ENCODE data around the gene IL17RE. TPM values are rescaled to one million over a fixed set of nuclear protein-coding genes. Genes with fewer than 3 reads are reported as not detected.
"Not testable (repeated sequence)": the region's sequence is repeated elsewhere in the genome, so short reads cannot be mapped to it uniquely, and the experiment has no call there.

Gene IL17RE, protein sequence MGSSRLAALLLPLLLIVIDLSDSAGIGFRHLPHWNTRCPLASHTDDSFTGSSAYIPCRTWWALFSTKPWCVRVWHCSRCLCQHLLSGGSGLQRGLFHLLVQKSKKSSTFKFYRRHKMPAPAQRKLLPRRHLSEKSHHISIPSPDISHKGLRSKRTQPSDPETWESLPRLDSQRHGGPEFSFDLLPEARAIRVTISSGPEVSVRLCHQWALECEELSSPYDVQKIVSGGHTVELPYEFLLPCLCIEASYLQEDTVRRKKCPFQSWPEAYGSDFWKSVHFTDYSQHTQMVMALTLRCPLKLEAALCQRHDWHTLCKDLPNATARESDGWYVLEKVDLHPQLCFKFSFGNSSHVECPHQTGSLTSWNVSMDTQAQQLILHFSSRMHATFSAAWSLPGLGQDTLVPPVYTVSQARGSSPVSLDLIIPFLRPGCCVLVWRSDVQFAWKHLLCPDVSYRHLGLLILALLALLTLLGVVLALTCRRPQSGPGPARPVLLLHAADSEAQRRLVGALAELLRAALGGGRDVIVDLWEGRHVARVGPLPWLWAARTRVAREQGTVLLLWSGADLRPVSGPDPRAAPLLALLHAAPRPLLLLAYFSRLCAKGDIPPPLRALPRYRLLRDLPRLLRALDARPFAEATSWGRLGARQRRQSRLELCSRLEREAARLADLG
- total RNA-seq (2014; rRNA removed): 1.1 and 1.9 TPM in 2 replicates
- polyA plus RNA-seq (2012): 2.3 TPM

DNA sequence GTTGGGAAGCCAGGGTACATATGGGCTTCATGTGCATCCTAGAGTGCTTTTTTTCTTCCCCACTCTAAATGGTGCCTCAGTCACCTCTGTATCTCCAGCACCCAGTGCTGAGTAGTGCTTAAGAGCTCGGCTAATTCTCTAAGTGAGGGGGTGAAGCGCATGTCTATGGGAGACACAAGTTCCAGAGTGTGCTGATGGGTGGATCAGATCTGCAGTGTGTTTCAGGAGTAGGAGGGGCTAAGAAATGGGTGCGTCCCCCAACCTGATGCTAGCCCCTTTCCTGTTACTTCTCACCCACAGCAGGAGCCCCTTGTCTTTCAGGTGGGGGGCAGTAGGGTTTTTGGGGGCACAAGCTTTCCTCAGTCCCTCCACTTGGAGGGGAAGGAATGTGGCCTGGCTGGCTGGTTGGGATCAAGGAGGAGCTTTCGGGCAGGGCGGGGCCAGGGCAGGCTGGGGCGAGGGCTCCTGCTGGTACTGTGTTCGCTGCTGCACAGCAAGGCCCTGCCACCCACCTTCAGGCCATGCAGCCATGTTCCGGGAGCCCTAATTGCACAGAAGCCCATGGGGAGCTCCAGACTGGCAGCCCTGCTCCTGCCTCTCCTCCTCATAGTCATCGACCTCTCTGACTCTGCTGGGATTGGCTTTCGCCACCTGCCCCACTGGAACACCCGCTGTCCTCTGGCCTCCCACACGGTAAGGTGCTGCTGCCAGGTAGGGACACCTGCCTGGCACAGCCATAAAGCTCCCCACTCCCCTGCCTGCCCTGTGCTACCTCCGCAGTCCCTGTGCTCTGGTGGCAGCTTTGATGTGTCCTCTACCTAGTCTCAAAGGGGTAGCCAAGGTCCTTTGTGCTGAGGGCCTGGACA is at the start of gene IL17RE:
IL17RE (plus strand) TSS at position 477 of the 866 bp plus-strand sequence; CDS start at position 562, 85 bp downstream.
- DNase-seq (ENCODE audit: low read depth): no peak

GRCh38 chr3:9854291-9854940 is 48.2 kb upstream of the IL17RE start:
- DNase-seq (ENCODE audit: low read depth): not testable (repeated sequence)

DNA sequence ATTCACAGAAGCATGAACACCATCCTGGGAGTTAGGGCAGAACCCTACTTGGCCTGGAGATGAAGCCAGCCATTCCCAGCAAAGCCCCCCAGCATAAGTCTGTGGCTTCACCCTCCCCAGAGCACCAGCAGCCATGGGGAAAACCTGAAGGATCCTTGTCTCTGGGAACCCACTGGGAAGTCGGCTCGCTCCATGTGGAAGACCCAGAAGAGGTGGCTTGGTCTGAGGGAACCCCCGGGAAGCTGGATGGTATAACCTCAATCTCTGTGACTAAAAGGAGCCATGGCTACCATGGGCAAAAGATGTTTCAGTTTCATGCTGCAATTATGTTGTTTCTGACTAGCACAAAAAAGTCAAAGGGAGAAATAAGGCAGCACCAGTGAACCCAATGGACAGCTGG is 47.1 kb upstream of the IL17RE start:
- no peak for DNase-seq (ENCODE audit: low read depth)

DNA sequence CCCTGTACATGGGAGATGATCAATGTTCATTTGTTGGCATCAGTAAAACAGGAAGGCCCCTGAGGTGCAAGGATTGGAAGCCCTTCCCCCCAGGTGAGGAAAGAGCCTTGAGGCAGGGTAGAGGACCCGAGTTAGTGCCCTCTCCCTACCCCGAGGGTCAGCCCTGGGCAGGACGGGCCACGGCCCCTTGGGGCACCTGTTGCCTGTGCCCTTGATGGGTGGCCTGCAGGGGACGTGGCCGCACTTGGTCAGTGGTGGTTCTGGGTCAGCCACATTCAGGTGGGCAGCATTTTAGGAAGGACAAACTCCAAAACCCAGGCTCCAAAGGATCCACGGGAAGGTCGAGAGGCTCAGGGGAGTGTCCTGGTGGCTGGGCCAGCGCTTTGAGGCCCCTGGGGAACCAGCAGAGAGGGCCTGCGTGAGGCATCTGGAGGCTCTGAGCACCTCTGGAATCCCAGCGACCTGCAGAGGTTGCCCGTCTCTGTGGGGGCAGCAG is 43.1 kb upstream of the IL17RE start:
- DNase-seq (ENCODE audit: low read depth): no peak

GRCh38 chr3:9861201-9861600 is 41.4 kb upstream of the IL17RE start:
- DNase-seq (ENCODE audit: low read depth): no peak

- no peak for DNase-seq (ENCODE audit: low read depth)
These were observed 41.0 kb upstream of the IL17RE start for GRCh38 chr3:9861626-9862130.

DNA sequence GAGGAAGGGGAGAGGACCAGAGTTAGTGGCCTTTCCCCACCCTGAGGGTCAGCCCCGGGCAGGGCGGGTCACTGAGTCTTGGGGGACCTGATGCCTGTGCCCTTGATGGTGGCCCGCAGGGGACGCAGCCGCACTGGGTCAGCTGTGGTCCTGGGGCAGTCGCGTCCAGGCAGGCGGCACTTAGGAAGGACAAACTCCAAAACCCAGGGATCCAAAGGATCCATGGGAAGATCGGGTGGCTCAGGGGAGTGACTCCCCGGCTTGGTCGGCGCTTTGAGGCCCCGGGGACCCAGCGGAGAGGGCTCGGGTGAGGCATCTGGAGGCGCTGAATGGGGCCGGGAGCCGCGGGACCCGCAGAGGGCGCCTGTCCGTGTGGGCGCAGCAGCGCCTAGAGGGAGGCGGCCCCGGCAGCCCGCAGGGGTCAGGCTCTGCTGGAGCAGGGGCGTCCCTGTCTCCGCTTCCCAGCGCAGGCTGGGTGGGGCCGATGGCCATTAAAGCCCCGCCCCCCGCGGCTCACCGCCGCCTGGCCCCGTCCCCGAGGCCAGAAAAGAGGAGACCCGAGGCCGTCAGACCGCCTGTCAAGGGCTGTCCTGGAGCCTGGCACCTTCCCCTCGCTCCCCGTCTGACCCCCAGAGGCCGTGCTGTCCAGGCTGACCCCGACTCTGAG is 40.1 kb upstream of the IL17RE start:
- DNase-seq (ENCODE audit: low read depth): peak; percentile 22

DNA sequence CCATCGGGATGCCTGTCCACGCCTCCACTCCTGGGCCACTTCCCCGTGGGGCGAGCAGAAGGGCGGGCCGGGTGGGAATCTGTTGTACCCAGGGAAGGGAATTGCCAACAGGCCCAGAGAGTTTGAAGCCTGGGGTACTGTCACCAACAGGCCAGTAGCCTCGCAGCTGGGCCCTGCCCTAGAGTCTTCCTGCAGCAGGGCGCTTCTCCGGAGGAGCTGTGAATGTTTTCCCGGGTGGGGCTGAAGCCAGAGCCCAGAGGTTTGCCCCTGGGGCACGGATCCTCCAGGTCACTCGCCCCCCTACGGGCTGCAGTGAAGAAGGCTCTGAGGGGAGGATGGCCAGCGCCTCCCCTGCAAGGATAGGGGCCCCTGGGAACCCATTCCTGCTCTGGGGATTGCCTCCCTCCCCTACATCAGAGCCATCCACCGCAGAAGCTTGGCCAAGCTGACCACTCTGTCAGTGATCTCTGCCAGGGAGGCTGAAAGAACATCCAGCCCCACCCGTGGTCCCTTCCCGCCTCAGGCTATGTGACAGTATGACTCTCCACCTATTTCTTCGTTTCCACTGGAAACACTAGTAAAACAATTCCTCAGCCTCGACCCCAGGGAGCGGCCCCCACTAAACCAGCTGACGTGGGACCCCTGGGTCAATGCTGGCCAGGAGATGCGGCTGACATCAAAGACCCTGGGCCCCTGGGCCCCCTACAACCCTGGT is 39.4 kb upstream of the IL17RE start:
- no peak for DNase-seq (ENCODE audit: low read depth)

DNA sequence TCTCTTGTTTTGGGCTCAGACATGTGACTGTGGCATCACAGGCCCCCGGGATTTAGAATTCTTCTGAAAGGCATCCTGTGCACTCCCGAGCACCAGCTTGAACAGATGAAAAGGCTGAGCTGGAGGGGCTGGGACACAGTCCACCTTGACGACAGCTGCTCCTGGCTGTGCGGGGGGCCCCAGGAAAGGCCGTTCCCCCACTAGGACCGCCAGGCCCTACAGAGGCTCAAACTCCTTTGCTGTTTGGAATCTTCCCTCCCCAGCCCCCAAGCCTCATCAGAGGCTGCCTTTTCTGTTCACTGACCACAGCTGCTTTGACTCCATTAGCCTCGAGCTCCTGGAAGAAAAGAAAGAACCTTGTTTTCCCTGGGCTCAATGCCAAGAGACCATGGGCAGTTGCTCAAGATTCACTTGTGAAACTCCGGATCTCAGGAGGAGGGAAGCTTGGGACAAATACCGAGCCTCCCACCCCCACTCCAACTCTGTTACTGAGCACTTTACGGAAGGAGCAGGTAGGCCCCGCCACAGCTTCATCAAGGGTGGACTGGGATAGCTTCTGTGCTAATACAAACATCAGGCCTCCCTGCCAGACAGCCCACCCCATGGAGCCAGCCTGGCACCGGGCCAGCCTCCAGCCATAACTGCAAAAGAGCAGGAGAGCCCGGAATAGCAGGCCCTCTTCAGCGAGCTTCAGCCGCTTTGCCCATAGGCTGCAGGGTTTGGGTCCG is 38.3 kb upstream of the IL17RE start:
- peak; percentile 79 for DNase-seq (ENCODE audit: low read depth)

- DNase-seq (ENCODE audit: low read depth): not testable (repeated sequence)
These were observed 37.5 kb upstream of the IL17RE start for GRCh38 chr3:9865125-9865637.

DNA sequence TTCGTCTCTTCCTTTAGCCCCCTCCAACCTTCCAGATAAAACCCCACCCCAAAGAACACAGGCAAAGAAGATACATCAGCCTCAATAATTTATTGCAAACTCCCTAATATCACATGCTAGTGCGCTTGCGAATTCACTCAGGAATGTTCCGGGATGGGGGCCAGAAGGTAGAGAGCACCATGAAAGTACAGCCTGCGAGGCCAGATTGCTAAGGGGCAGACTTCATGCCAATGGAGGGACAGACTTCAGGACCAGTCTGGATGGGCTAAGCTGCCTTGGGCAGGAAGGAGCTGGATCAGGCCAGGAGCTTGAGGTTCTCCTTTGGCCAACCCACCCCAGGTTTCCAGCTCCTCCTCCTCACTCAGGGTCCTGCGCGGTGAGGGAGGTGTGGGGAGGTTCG is 36.0 kb upstream of the IL17RE start:
- DNase-seq (ENCODE audit: low read depth): no peak

DNA sequence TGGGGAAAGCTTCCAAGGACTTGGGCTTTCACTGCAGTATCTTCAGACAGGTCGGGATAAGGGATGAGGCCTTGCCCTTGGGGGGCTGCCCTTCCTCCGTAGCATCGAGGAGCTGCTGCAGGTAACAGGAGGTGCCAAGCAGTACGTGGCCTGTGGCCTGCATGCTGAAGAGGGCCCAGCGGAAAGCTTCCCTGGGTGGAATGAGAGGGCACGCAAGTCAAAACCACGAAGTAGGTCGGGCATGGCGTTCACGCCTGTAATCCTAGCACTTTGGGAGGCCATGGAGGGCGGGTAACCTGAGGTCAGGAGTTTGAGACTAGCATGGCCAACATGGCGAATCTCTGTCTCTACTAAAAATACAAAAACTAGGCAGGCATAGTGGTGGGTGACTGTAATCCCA is 35.5 kb upstream of the IL17RE start:
- DNase-seq (ENCODE audit: low read depth): no peak

GRCh38 chr3:9869955-9870354 is 32.7 kb upstream of the IL17RE start:
- DNase-seq (ENCODE audit: low read depth): no peak

GRCh38 chr3:9870978-9871377 is 31.7 kb upstream of the IL17RE start:
- peak; percentile 31 for DNase-seq (ENCODE audit: low read depth)

- DNase-seq (ENCODE audit: low read depth): not testable (repeated sequence)
These were observed 30.6 kb upstream of the IL17RE start for GRCh38 chr3:9872067-9872466.

GRCh38 chr3:9875448-9875847 is 27.2 kb upstream of the IL17RE start:
- no peak for DNase-seq (ENCODE audit: low read depth)

DNA sequence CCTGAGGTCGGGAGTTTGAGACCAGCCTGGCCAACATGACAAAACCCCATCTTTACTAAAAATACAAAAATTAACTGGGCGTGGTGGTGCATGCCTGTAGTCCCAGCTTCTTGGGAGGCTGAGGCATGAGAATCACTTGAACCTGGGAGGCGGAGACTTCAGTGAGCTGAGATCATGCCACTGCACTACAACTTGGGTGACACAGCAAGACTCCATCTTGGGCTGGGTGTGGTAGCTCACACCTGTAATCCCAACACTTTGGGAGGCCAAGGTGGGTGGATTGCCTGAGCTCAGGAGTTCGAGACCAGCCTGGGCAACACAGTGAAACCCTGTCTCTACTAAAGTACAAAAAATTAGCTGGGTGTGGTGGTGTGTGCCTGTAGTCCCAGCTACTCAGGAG is 26.4 kb upstream of the IL17RE start:
- not testable (repeated sequence) for DNase-seq (ENCODE audit: low read depth)

DNA sequence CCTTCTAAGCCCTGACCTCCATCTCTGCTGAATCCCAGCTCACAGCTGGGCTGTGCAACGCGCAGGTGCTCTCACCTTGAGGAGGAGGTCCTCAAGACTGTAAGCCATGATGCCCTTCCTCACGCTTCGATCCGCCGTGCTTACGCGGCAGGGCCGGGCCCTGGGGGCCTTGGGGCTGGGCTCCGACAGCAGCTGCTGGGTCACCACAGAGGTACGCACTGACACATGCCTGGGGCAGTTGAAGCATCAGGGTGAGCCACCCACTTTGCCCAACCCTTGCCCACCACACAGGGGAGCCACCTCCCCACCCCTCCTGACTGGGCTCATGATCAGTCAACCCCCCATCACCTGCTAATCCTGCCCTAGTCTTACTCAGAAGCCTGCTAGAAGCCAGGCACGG is 25.7 kb upstream of the IL17RE start:
- DNase-seq (ENCODE audit: low read depth): no peak

GRCh38 chr3:9878700-9879099 is 23.9 kb upstream of the IL17RE start:
- no peak for DNase-seq (ENCODE audit: low read depth)

Measured in LHCN-M2 (cell line).